Smooth muscle cell of the umbilical artery (primary cell): ENCODE results near the gene SLC4A9. TPM values are rescaled to one million over a fixed set of nuclear protein-coding genes. Genes with fewer than 3 reads are reported as not detected.

Experiments used
- total RNA-seq: library from RNA; depleted of rRNA; stranded (reverse); fragments of >200 nt; gene quantifications from 2 replicates; pipeline ENCODE4 v1.2.3, GENCODE V29; 2014

The SLC4A9 gene
- not detected in 2 replicates for total RNA-seq

GRCh38 chr5:140360101-140360500 is at the start of gene SLC4A9:
Gene SLC4A9 (plus strand): TSS chr5:140360194. CDS start chr5:140360237, 43 bp downstream.

GRCh38 chr5:140346348-140347221 is 13.4 kb upstream of the SLC4A9 start, which contains the start of gene HBEGF:
Gene HBEGF (minus strand): TSS chr5:140346603. CDS start chr5:140346328, 275 bp downstream.

GRCh38 chr5:140401362-140402257 is 41.6 kb downstream of the SLC4A9 start, which contains the start of gene ANKHD1:
Gene ANKHD1 (plus strand): TSS chr5:140401833. CDS start chr5:140401968, 135 bp downstream.

Other genes starting within 250 kb of the SLC4A9 start
- gene PURA, start 246.1 kb upstream of the SLC4A9 start, total RNA-seq = 30.2 and 30.6 TPM in 2 replicates
- 16.2 and 18.7 TPM in 2 replicates for gene IGIP, start 234.3 kb upstream of the SLC4A9 start, total RNA-seq
- gene CYSTM1, start 185.0 kb upstream of the SLC4A9 start, total RNA-seq = 5.0 and 6.0 TPM in 2 replicates
- gene PFDN1, start 57.1 kb upstream of the SLC4A9 start, total RNA-seq = 38.0 and 55.9 TPM in 2 replicates
- gene HBEGF, start 13.6 kb upstream of the SLC4A9 start, total RNA-seq = 7.4 and 27.0 TPM in 2 replicates
- 43.9 and 69.1 TPM in 2 replicates for gene ANKHD1, start 41.6 kb downstream of the SLC4A9 start, total RNA-seq
- 0.28 TPM in 1 of 2 replicates, not detected in the other for gene EIF4EBP3, start 187.5 kb downstream of the SLC4A9 start, total RNA-seq
- gene SRA1, start 197.3 kb downstream of the SLC4A9 start, total RNA-seq = 37.7 and 40.6 TPM in 2 replicates
- gene APBB3, start 204.4 kb downstream of the SLC4A9 start, total RNA-seq = 19.2 and 24.1 TPM in 2 replicates
- gene SLC35A4, start 204.6 kb downstream of the SLC4A9 start, total RNA-seq = 13.1 and 35.8 TPM in 2 replicates